Stimulated activated CD4-positive, alpha-beta T cell treated with anti-CD3 and anti-CD28 coated beads, Interleukin-12 subunit alpha, Interleukin-12 subunit beta, amount 100 ng/mL, for 48 hours (primary cell): Measurements from ENCODE around the gene ZNF331.
"Not testable (repeated sequence)": the region's sequence is repeated elsewhere in the genome, so short reads cannot be mapped to it uniquely, and the experiment has no call there.

Experiments
- DNase-seq, 3 donors: peaks; one replicate each; pipeline ENCODE4 v3.0.0-alpha.2; 2020; ENCODE audit warnings: low read depth in 2 of 3, low spot score in 1 of 3

ZNF331 gene

DNA sequence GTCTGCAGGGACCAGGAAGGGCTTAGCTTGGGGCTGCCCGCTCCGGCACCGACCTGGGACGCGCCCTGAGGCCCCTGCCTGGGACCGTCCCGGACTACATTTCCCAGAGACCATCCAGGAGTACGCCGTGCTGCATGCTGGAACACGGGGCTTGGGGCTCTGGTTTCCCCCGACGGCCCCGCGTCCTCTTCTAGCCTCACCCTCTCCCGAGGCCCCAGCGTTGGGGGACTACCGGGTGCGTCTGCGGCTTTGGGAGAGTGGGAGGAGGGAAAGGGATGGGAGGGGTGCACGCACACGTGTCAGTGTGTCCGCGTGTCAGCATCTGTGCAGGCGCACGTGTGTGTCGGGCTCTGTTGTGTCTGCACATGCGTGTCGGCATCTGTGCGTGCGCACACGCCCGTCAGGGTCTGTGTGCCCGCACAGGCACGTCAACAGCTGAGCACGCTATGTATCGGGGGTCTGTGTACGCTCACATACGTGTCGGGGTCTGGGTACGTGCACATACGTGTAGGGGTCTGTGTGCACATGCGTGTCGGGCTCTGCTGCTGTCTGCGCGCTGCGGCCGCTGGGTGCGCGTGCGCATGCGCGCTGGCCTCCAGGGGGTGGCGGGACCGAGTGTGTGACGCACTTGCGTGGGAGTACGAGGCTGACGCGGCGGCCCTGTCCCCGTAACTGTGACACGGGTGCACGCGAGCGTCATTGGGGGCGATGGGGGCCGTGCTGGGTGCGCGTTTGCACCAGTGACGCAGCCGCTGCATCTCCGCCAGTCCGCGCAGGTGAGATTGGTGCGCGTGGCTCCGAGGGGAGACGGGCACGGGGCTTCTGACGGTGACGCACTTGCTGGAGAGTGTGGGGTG is at the start of gene ZNF331:
TSS of gene ZNF331 (plus strand) at position 625 of the 857 bp plus-strand sequence. CDS start 31,232 bp downstream, outside the sequence.
- peak; percentile 72 to 75 (median 74) for DNase-seq

DNA sequence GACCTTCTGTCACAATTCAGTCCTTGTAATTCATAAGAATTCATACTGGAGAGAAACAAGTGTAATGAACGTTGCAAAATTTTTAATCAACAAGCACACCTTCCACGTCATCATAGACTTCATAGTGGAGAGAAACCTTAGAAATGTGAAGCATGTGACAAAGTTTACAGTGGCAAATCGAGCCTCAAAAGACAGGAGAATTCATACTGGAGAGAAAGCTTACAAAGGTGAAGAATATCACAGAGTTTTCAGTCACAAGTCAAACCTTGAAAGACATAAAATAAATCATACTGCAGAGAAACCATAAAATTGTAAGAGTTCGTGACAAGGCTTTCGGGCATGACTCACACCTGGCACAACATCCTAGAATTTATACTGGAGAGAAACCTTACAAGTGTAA is 45.8 kb upstream of the ZNF331 start:
- no peak for DNase-seq

DNA sequence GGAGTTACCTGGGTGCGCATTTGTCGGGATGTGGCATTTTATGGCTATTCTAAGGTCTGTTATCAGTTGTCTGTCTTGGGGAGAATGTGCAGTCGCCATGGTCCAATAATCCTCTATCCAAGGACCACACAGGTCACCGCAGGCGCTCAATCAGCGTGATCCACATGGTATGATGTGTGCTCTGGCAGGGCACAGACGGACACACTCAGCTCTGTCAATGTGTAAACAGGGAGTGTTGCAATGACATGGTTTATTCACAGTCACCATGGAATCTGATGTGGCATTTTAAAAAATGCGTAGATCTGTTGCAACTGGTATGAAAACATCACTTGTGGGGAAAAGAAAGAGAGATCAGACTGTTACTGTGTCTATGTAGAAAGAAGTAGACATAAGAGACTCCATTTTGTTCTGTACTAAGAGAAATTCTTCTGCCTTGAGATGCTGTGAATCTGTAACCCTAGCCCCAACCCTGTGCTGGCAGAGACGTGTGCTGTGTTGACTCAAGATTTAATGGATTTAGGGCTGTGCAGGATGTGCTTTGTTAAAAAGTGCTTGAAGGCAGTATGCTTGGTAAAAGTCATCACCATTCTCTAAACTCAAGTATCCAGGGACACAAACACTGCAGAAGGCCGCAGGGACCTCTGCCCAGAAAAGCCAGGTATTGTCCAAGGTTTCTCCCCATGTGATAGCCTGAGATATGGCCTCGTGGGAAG is 40.5 kb upstream of the ZNF331 start:
- DNase-seq = not testable (repeated sequence)

DNA sequence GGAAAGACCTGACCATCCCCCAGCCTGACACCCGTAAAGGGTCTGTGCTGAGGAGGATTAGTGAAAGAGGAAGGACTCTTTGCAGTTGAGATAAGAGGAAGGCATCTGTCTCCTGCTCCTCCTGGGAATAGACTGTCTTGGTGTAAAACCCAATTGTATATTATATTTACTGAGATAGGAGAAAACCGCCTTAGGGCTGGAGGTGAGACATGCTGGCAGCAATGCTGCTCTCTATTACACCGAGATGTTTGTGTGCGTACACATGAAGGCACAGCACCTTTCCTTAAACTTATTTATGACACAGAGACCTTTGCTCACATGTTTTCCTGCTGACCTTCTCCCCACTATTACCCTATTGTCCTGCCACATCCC is 39.9 kb upstream of the ZNF331 start:
- not testable (repeated sequence) for DNase-seq

DNA sequence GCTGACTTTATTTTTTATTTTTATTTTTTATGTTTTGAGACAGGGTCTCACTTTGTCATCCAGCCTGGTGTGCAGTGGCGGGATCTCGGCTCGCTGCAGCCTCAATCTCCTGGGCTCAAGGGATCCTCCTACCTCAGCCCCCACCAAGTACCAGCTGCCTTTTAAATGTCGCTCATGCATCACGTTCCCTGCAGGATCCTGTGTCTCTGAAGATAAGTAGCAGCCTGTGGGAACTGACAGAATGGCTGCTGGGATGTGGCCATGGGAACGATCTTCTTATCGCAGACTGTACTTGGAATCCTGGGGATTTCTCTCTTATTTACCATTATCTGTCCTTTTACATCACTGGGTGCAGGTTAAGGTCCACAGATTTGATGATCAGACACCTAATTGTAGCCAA is 34.8 kb upstream of the ZNF331 start:
- not testable (repeated sequence) for DNase-seq

DNA sequence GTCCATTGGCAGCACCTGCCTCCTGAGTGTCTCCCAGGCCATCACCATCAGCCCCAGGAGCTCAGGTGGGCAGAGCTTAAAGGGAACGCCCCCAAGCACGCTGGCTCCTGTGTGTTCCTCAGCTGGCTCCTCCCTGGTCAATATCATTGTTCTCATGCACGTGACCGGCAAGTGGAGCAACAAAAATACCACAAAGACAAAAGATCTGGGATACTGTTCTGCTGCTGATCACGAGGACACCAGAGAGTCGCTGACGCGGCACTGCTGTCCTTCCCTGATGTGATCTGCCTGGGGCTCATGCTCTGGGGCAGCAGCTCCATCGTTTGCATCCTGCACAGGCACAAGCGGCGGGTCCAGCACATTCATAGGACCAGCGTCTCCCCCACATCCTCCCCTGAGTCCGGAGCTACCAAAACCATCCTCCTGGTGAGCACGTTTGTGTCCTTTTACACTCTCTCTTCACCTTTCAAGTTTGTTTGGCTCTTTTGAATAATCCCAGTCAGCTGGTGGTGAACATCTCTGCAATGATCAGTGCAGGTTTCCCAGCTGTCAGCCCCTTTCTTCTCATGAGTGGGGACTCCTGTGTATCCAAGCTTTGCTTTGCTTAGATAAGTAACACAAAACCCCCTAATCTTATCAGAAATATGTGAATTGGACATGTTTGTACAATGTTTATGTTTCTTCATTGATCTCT is 34.1 kb upstream of the ZNF331 start:
- not testable (repeated sequence) for DNase-seq

DNA sequence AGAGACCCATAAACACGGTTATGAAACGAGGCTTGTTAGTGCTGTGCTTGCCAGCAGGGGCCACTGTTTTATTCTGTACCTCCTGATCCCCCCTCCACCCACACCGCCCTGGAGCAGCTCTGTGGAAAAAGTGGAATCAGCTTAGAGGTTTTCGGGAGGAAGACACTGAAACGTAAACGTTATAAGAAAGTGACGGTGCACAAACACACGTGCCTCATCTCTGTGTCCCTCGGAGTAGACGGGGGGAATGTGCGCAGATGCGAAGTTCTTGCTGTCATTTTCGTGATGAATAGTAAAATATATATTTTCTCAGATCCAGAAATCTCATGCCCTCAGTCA is 33.6 kb upstream of the ZNF331 start:
- DNase-seq = not testable (repeated sequence)

DNA sequence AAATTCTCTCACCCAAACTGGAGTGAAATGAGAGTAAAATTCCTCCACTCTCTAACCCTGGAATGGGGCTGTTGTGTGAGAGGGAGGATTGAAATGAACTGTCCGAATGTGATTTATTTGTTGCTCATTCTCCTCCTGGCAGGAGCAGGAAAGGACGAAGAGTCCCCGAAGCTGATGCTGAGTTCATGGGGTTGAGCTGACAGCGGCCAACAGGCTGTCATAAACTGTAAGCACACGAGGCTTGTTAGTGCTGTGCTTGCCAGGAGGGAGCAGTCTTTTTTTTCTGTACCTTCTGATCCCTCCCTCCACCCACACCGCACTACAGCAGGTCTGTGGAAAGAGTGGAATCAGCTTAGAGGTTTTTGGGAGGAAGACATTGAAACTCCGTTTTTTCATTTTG is 33.1 kb upstream of the ZNF331 start:
- DNase-seq = no peak

DNA sequence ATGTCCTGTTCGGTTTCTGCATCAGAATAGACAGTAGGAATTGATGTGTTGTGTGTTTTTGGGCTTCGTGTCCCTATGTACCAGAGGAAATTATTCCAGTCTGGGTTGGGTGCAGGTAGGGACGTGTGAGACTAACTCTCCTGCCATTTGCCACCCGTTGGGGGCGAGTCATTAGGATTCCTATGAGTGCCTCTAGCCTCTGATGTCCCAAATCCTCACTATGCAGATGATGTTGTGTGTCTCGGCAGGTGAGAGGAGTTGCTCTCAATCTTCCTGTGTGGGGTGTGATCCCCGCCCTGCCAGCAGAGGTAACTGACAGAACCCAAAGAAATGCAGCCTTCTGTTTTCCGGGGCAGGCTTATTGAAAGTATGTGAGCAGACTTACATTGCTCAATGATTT is 31.2 kb upstream of the ZNF331 start:
- DNase-seq = no peak

DNA sequence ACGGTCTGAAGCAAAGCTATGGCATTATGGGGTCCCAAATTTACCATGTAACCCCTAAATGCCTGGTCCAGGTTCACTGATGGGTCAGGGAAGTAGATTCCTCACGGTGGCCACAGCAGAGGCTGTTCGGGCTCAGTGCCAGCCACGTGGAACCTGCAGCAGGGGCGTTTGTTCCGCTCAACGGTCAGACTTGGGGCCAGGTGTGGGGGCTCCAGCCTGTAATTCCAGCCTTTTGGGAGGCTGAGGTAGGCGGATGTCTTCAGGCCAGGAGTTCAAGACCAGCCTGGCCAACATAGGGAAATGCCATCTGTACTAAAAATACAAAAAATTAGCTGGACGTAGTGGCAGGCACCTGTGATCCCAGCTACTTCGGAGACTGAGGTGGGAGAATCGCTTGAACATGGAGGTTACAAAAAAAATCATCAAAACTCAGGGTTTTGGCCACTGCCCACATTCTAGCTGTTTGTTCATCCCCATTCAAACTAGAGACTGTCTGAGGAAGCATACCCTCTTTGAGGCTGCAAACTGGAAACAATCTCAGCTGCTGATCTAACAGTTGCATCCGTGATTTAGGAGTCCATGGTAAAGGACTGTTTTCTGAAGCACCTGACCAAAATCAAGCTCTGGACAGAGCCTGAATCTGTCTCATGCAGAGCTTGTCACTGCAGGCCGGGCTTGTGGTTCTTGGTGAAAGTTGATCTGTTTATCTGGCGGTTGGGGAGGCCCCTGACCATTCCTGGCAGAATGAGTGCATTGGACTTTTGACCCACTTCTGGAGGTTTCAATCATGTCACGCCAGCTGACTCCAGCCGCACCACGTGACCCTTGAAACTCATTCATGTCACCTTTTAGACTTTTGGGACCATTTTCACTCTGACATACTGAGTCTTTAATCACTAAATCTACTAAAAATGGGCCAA is 30.2 kb upstream of the ZNF331 start:
- DNase-seq = no peak

DNA sequence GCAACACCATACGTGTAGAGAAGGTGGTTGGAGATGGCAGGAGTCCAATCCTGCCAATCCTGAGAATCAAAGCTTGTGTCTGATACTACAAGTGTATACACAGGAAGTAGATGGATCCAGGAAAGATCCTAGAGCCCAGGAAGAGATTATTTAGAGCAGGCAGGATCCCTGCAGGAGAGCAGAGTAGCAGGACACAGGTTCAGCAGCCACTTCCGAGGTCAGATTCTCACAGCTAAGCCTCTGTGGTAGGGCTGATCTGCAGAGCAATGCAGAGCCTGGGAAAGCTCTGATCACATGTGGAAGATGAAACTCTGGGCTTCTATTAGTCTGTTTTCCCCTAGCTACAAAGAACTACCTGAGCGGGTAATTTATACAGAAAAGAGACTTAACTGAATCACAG is 28.5 kb upstream of the ZNF331 start:
- no peak for DNase-seq

DNA sequence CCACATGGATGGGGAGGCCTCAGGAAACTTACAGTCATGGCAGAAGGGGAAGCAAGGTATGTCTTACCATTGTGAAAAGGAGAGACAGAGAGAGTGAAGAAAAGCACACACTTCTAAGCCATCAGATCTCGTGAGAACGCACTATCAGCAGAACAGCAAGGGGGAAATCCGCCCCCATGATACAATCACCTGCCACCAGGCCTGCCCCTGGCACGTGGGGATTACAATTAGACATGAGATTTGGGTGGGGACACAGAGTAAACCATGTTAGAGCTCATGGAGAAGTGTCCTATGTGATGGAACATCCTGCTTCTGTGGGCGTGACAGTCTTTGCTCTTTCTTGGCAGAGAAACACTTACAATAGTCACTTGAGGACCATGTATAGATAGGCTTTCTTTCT is 28.1 kb upstream of the ZNF331 start:
- DNase-seq = no peak

DNA sequence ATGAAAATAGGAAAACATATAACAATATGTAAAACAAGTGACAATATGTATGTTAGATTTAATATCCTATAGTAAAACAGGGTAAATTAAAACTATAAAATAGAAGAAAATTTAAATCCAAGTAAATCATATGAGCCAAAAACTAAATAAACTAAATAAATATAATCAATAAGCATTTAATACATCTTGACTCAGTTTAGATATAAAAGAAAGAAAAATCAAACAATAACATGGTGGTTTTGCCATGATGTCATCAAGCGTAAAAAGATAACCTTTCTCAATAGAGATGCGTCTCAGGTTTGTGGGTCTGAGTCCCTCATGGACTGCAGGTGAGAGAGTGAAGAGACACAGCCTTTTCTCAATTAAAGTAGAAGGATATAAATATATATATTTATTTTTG is 26.6 kb upstream of the ZNF331 start:
- no peak for DNase-seq

DNA sequence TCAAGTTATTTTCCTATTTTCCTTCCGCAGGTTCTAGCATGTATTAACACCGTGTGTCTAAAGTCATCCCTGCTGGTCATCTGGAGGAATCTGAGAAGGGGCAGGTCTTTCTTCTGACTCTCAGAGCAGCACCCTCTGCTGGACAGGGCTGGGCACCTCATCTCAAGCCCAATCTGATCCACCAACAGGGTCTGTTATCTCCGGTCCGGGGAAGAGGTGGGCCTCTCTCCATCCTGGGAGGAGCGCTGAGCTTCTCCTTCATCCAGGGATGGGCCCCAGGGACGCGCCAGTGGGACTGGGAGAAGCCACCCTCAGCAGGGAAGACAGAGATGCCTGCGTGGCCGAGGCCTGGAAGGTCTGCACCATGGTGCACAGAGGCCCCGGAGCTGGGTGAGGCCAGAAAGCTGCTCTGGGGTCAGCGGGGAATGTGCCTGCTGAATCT is 26.0 kb upstream of the ZNF331 start:
- DNase-seq = peak in 2 of 3 donors; percentile 24 to 28

DNA sequence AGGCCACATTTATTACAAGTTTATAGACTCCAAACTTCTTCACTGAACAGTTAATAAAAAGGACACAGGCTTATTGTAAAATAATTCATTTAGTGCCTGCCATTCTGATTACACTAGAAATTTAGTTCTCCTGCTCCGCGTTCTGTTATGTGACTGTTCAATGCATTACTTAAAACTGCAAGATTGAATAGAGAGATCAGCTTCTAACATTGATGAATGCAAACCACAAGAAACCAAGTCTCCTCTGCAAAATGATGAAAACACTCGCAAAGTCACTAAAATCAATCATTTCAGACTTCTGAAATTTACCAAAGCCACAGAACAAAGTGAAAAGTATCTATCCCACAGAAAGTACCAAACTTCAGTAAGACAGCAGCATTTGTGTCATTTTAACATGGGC is 22.9 kb upstream of the ZNF331 start:
- DNase-seq = not testable (repeated sequence)

DNA sequence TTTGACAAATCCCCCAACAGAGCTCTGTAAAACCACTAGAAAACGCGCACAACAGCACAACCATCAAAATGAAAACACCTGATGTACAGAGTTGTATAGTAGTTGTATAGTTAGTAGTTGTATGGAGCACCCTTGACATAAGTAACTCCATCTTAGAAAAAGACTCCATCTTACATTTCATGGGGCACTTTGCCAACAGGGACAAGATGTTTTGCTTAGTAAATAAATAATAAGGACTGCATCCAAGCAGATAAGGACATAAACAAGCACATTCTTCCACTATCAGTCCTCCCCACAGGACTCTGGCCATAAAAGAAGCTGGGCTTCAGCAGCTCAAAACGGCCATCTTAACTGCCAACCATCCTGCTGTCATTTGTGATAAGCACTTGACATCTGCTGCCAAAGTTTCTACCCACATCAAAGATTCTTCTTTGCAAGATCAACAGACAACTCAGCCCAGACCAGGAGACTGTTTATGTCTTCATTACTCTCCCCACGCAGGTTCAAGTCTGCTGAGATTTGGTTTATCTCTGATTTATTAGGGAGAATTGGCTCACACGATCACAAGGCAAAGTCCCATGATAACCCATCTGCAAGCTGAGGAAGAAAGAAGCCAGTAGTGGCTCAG is 20.7 kb upstream of the ZNF331 start:
- DNase-seq = no peak

DNA sequence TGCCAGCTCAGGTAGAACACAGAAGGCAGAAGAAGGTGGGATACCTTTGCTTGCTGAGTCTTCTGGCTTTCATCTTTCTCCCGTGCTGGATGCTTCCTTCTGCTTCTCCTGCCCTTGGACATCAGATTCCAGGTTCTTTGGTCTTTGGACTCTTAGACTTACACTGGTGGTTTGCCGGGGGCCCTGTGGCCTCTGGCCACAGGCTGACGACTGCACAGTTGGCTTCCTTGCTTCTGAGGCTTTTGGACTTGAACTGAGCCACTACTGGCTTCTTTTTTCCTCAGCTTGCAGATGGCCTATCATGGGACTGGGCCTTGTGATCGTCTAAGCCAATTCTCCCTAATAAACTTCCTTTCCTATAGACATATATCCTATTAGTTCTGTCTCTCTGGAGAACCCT is 19.8 kb upstream of the ZNF331 start:
- no peak for DNase-seq

DNA sequence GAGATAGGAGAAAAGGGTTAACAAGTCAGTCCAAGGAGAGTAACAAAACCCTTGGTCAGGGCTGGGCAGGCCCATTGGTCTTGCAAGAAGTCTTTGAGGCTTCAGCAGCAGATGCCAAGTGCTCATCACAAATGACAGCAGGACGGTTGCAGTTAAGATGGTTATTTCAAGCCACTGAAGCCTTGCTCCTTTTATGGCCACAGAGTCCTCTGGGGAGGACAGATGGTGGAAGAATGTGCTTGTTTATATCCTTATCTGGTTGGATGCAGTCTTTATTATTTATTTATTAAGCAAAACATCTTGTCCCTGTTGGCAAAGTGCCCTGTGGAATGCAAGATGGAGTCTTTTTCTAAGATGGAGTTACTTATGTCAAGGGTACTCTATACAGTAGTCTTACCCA is 19.2 kb upstream of the ZNF331 start:
- DNase-seq = no peak

DNA sequence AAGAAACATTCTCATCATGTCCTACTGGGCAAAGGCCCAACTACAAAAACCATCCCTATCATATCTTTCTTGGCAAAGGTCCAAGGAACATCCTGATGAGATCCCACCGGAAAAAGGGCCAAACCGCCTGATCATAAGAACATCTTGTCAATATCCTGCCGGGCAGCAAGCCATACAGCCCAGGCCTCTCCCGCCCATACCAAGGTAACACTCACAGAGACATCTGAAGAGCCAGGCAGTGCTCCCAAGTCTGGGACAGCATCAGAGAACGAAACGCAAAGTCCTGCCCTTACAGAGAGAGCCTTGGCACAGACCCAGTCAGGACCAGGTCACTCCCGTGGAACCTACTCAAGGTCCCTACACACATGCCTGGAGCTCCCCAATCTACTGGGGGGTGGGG is 18.5 kb upstream of the ZNF331 start:
- DNase-seq = no peak

DNA sequence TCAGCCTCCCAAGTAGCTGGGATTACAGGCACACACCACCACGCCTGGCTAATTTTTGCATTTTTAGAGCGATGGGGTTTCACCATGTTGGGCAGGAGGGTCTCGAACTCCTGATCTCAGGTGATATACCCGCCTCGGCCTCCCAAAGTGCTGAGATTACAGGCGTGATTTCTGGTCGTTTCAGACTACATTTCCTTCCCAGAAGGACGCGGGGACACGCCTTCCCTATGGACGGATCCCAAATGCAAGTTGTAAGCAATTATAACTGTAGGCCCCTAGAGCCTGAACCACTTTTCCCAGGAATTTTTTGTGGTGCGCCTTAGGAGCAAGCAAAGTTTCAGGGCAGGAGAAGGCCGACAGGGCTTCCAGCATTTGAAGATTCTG is 17.8 kb upstream of the ZNF331 start:
- no peak for DNase-seq
